ENCODE data around the gene C1orf105.
"Not testable (repeated sequence)": the region's sequence is repeated elsewhere in the genome, so short reads cannot be mapped to it uniquely, and the experiment has no call there.

C1orf105 gene

DNA sequence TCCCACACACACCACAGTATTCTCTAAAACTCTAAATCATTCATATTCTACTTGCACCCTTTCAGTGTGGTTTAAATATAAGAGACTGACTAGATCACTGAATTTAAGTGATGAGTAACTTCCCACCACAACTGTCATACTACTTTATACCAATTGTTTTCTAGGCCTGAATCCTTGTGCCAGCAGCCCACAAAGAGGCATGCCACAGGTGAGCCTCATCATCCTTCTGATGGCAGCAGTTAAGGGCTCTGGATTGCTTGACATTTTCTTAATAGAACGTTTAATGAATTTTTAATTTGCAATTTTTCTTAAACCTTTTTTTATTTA is 9.6 kb downstream of the C1orf105 start:
- TF ChIP-seq, protein P1, sequence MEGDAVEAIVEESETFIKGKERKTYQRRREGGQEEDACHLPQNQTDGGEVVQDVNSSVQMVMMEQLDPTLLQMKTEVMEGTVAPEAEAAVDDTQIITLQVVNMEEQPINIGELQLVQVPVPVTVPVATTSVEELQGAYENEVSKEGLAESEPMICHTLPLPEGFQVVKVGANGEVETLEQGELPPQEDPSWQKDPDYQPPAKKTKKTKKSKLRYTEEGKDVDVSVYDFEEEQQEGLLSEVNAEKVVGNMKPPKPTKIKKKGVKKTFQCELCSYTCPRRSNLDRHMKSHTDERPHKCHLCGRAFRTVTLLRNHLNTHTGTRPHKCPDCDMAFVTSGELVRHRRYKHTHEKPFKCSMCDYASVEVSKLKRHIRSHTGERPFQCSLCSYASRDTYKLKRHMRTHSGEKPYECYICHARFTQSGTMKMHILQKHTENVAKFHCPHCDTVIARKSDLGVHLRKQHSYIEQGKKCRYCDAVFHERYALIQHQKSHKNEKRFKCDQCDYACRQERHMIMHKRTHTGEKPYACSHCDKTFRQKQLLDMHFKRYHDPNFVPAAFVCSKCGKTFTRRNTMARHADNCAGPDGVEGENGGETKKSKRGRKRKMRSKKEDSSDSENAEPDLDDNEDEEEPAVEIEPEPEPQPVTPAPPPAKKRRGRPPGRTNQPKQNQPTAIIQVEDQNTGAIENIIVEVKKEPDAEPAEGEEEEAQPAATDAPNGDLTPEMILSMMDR (IDR thresholded peaks at IDR 0.05; ENCODE audit: control insufficient read depth, extremely low read depth, insufficient read depth), result no peak
- H3K4me3 ChIP-seq (ENCODE audit: low read depth, low read length), result no peak overlapping the region
- DNase-seq (ENCODE audit: low read depth), result no peak

DNA sequence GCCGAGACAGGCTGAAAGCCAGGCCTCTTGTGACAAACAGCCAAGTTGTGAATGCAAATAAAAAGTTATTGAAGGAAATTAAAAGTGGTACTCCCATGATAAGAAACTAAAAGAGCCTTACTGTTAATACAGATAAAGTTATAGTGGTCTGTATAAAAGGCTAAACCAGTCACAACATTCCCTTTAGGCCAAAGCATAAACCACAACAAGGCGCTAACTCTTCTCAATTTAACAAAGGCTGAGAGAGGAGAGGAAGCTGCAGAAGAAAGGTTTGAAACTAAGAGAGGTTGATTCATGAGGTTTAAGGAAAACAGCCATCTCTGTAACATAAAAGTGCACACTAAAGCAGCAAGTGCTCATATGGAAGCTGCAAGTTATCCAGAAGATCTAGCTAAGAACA is 10.7 kb downstream of the C1orf105 start:
- no peak overlapping the region for H3K4me3 ChIP-seq (ENCODE audit: low read depth, low read length)
- TF ChIP-seq, protein P1 (IDR thresholded peaks at IDR 0.05; ENCODE audit: control insufficient read depth, extremely low read depth, insufficient read depth), result no peak
- no peak for DNase-seq (ENCODE audit: low read depth)

DNA sequence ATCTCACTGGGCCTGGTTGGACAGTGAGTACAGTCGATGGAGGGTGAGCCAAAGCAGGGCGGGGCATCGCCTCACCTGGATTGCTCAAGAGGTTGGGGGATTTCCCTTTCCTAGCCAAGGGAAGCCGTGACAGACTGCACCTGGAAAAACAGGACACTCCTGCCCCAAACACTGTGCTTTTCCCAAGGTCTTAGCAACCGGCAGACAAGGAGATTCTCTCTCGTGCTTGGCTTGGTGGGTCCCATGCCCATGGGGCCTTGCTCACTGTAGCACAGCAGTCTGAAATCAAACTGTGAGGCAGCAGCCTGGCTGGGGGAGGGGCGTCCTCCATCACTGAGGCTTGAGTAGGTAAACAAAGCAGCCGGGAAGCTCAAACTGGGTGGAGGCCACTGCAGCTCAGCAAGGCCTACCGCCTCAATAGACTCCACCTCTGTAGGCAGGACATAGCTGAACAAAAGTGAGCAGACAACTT is 11.3 kb downstream of the C1orf105 start:
- H3K4me3 ChIP-seq (ENCODE audit: low read depth, low read length), result peak overlapping the region; percentile 24
- TF ChIP-seq, protein P1 (IDR thresholded peaks at IDR 0.05; ENCODE audit: control insufficient read depth, extremely low read depth, insufficient read depth), result no peak
- DNase-seq (ENCODE audit: low read depth), result peak; percentile 69

DNA sequence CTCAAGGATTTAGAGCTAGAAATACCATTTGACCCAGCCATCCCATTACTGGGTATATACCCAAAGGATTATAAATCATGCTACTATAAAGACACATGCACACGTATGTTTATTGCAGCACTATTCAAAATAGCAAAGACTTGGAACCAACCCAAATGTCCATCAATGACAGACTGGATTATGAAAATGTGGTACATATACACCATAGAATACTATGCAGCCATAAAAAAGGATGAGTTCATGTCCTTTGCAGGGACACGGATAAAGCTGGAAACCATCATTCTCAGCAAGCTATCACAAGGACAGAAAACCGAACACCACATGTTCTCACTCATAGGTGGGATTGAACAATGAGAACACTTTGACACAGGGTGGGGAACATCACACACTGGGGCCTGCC is 16.7 kb downstream of the C1orf105 start:
- H3K4me3 ChIP-seq (ENCODE audit: low read depth, low read length); DNase-seq (ENCODE audit: low read depth): not testable (repeated sequence)

DNA sequence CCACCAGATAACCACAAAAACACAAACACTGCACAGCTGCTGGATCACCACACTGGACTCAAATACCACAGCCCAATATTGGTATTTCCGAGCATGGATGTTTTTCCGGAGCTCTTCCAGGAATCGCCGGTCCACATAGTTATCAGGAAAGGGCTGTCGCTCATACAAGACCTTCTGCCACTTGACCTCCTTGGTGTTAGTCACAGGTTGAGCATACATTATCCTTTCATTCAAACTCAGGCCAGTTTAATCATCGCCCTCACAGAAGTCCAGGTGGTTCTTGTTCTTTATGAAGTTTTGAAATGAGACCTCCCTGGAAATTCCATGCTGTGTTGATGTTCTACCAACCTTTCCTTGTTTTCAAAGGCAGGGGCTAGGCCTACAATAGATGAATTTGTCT is 21.9 kb downstream of the C1orf105 start:
- TF ChIP-seq, protein P1 (IDR thresholded peaks at IDR 0.05; ENCODE audit: control insufficient read depth, extremely low read depth, insufficient read depth), result no peak
- H3K4me3 ChIP-seq (ENCODE audit: low read depth, low read length), result no peak overlapping the region
- DNase-seq (ENCODE audit: low read depth), result no peak

DNA sequence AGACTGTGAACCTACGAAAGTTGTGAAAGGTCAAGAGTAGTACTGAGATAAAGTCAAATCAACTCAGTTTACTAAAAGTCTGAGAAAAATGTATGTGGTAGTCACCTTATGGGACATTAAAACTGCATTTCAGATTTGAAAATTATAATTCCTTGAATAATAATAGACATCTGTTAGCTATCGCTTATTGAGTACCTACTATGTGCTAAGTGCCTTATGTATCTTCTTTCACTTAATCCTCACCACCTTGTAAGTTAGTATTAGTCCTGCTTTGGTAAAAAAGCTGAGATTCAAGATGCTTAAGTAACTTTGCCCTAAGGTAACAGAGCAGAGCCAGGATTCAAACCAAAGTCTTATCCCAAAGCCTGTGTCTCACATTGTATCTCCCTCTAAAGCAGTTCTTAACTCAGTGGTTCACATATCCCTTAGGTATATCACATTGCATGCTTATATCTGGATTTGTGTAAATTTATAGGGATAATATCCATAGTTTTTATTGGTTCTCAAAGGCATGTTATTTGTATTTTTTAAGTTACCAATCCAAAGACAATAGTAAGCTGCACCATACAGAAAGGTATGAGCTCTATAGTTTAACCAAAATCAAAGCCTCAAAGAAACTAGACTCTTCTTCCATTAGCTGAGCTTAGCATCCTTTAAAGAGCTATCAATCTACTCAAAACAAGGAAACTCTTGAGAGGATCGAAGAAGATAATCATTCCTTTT is 22.5 kb downstream of the C1orf105 start:
- H3K4me3 ChIP-seq (ENCODE audit: low read depth, low read length), result peak overlapping the region; percentile 90
- TF ChIP-seq, protein P1 (IDR thresholded peaks at IDR 0.05; ENCODE audit: control insufficient read depth, extremely low read depth, insufficient read depth), result no peak
- DNase-seq (ENCODE audit: low read depth), result no peak

DNA sequence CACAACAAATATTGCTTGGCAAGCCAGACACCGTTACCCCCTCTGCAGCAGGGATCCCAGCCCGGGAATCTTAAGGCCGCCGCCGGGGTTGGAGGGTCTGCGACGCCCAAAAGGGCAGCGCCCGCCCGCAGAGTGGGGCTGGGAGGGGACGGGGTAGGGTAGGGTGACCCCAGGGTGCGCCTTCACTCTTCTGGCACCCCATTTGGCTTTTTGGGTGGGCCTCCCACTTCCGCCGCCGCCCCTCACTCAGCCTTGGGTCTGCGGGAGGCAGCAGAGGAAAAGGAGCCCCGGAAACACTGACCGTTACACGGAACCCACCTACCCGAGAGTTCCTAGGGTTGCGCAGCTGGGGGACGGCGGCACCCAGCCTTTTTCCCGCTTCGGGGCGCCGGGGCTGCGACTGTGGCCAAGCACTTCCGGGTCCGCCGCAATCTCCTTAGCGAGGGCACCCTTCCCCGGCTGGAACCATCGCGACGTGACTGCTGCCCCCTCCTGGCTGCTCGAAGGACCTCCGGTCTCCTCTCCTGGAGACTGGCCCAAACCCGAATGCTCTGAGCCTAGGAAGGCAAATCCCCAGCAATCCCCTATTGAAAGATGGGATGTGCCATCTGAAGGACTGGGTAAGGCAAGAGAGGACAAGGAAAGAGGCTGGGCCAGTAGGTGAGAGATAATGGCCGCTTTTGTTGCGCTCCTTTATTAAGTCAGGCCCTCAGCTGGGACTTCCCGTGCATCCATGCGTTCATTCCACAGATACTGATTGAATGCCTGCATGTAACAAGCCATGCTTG is 23.4 kb downstream of the C1orf105 start, which contains the start of gene PIGC:
Gene PIGC, minus strand, starts transcription at position 404 of the 788 bp plus-strand sequence. CDS start 1,447 bp downstream, outside the sequence.
- DNase-seq (ENCODE audit: low read depth), result no peak
- TF ChIP-seq, protein P1 (IDR thresholded peaks at IDR 0.05; ENCODE audit: control insufficient read depth, extremely low read depth, insufficient read depth), result peak; percentile 88
- H3K4me3 ChIP-seq (ENCODE audit: low read depth, low read length), result peak within 1 kb of the TSS; percentile 90

Data from LNCaP clone FGC (cell line).